GM19099 (cell line): ENCODE measurements around the gene GAB2.

Experiments used
- POLR2A ChIP-seq: IDR thresholded peaks from 3 replicates; pipeline ENCODE4 v1.6.1; 2011; ENCODE audit warnings: low read depth; ENCODE audit not compliant: insufficient read length; ENCODE audit errors: extremely low read depth

Gene GAB2

GRCh38 chr11:78432058-78432515 lies 14.5 kb upstream of the GAB2 start:
- TF ChIP-seq POLR2A, result no peak

GRCh38 chr11:78429660-78430059 lies 12.0 kb upstream of the GAB2 start:
- TF ChIP-seq POLR2A, result no peak

- no peak for TF ChIP-seq POLR2A
Measured at GRCh38 chr11:78429209-78429608, 11.6 kb upstream of the GAB2 start.

- TF ChIP-seq POLR2A, result no peak
Measured at GRCh38 chr11:78428773-78429172, 11.2 kb upstream of the GAB2 start.

GRCh38 chr11:78428266-78428636 lies 10.6 kb upstream of the GAB2 start:
- no peak for TF ChIP-seq POLR2A

- TF ChIP-seq POLR2A, result no peak
Measured at GRCh38 chr11:78427615-78428265, 10.1 kb upstream of the GAB2 start.

GRCh38 chr11:78426845-78427244 lies 9.2 kb upstream of the GAB2 start:
- TF ChIP-seq POLR2A, result no peak

- TF ChIP-seq POLR2A, result no peak
Measured at GRCh38 chr11:78425399-78426070, 7.9 kb upstream of the GAB2 start.

- no peak for TF ChIP-seq POLR2A
Measured at GRCh38 chr11:78424334-78425270, 7.0 kb upstream of the GAB2 start.

GRCh38 chr11:78423241-78423640 lies 5.6 kb upstream of the GAB2 start:
- TF ChIP-seq POLR2A, result no peak

- peak; percentile 19 for TF ChIP-seq POLR2A
Measured at GRCh38 chr11:78420796-78421209, 3.2 kb upstream of the GAB2 start.

GRCh38 chr11:78420255-78420764 lies 2.7 kb upstream of the GAB2 start:
- TF ChIP-seq POLR2A, result no peak

GRCh38 chr11:78419327-78419726 lies 1.7 kb upstream of the GAB2 start:
- no peak for TF ChIP-seq POLR2A

GRCh38 chr11:78418584-78419211 lies 1.1 kb upstream of the GAB2 start:
- TF ChIP-seq POLR2A, result no peak

- TF ChIP-seq POLR2A, result no peak
Measured at GRCh38 chr11:78417888-78418583, 416 bp upstream of the GAB2 start.
